GM18505 (cell line): ENCODE data around the gene NFYC.
A peak's percentile ranks its signal among the peaks of the same experiment; 100 is the strongest.

ENCODE experiments used
- ATAC-seq: cut with Tn5 transposase; IDR thresholded peaks from one replicate; pipeline ENCODE4 v1.9.1; 2021; ENCODE audit not compliant: unreplicated experiment
- POLR2A ChIP-seq: IDR thresholded peaks from 4 replicates; pipeline ENCODE4 v1.6.1; 2011; ENCODE audit warnings: borderline replicate concordance; ENCODE audit not compliant: insufficient read depth, insufficient read length; ENCODE audit errors: extremely low read depth

NFYC gene

GRCh38 chr1:40658751-40659648 is 32.5 kb upstream of the NFYC start:
- ATAC-seq, result no peak
- TF ChIP-seq POLR2A, result no peak

GRCh38 chr1:40659649-40659947 is 31.9 kb upstream of the NFYC start:
- ATAC-seq, result no peak
- TF ChIP-seq POLR2A, result no peak

GRCh38 chr1:40661678-40662077 is 29.8 kb upstream of the NFYC start:
- no peak for TF ChIP-seq POLR2A
- no peak for ATAC-seq

- ATAC-seq, result no peak
- TF ChIP-seq POLR2A, result no peak
Observed at GRCh38 chr1:40662151-40662550, 29.4 kb upstream of the NFYC start.

- TF ChIP-seq POLR2A, result no peak
- no peak for ATAC-seq
Observed at GRCh38 chr1:40662864-40663263, 28.6 kb upstream of the NFYC start.

- TF ChIP-seq POLR2A, result no peak
- no peak for ATAC-seq
Observed at GRCh38 chr1:40663324-40664166, 28.0 kb upstream of the NFYC start.

- no peak for TF ChIP-seq POLR2A
- ATAC-seq, result no peak
Observed at GRCh38 chr1:40664167-40664537, 27.4 kb upstream of the NFYC start.

GRCh38 chr1:40664791-40665190 is 26.7 kb upstream of the NFYC start:
- ATAC-seq, result no peak
- TF ChIP-seq POLR2A, result no peak

GRCh38 chr1:40665335-40666171 is 26.0 kb upstream of the NFYC start, which contains the start of gene RIMS3:
RIMS3 (minus strand) TSS chr1:40665682; CDS start chr1:40641925, 23,757 bp downstream.
- peak; percentile 72 for ATAC-seq

GRCh38 chr1:40668769-40669525 is 22.6 kb upstream of the NFYC start:
- no peak for TF ChIP-seq POLR2A
- ATAC-seq, result no peak

More at GRCh38 chr1:40665335-40666171, 26.0 kb upstream of the NFYC start, which contains the start of gene RIMS3:
- no peak for TF ChIP-seq POLR2A

GRCh38 chr1:40673452-40673851 is 18.1 kb upstream of the NFYC start:
- no peak for TF ChIP-seq POLR2A
- ATAC-seq, result no peak

GRCh38 chr1:40676501-40676900 is 15.0 kb upstream of the NFYC start:
- no peak for ATAC-seq
- TF ChIP-seq POLR2A, result no peak
